ENCODE measurements around the gene LRCH1. TPM values are rescaled to one million over a fixed set of nuclear protein-coding genes. Genes with fewer than 3 reads are reported as not detected.
A peak's percentile ranks its signal among the peaks of the same experiment; 100 is the strongest.

Gene LRCH1
- total and polyA plus RNA-seq, 2 of the 13 experiments (the other 11 are each of a cell fraction or from before 2014, with no cell fraction given): 4.1 to 12.6 TPM

GRCh38 chr13:46552303-46552682 lies 677 bp upstream of the LRCH1 start (continued):
- TF ChIP-seq PRDM10 (CRISPR knock-in tag; IDR thresholded peaks at IDR 0.05; ENCODE audit: low read depth) (no peak), NONO (IDR thresholded peaks at IDR 0.05) (no peak), NONO (CRISPR knock-in tag; conservative IDR thresholded peaks at IDR 0.05) (0 out of 2 replicates have a peak, but pooled peaks have one; percentile 12), FOXP1 (IDR thresholded peaks at IDR 0.05) (no peak), FOXP1 (CRISPR knock-in tag; IDR thresholded peaks at IDR 0.05) (no peak), ZNF563 (CRISPR knock-in tag; IDR thresholded peaks at IDR 0.05) (0 out of 2 replicates have a peak, but pooled peaks have one; percentile 3), ZNF180 (CRISPR knock-in tag; IDR thresholded peaks at IDR 0.05; ENCODE audit: borderline replicate concordance, low read depth) (no peak), TBX3 (IDR thresholded peaks at IDR 0.05; ENCODE audit: borderline replicate concordance) (no peak), NKX3-1 (CRISPR knock-in tag; IDR thresholded peaks at IDR 0.05) (no peak), ZFX (CRISPR knock-in tag; IDR thresholded peaks at IDR 0.05; ENCODE audit: low read depth) (0 out of 2 replicates have a peak, but pooled peaks have one; percentile 14)

GRCh38 chr13:46553521-46553885 lies 533 bp downstream of the LRCH1 start:
- Histone ChIP-seq H3K27ac (ENCODE audit: extremely low read length, insufficient read depth, low read length) (peak overlapping the region; percentile 71), H3K27me3 (ENCODE audit: control insufficient read depth in 1 of 2, insufficient read depth in 2 of 2, low read length in 2 of 2) (no peaks in the 10 kb centered on the region; a peak in 1 of 5 replicates), H4K20me1 (ENCODE audit: insufficient read depth, low read length) (peaks cover 9% of the 10 kb centered on the region; the same call in 1 of the 2 replicates), H3K4me2 (ENCODE audit: low read depth, low read length) (peak overlapping the region; percentile 73), H2AFZ (ENCODE audit: low read length) (no peak overlapping the region), H3K9me3 (ENCODE audit: low read length) (no peaks in the 10 kb centered on the region), H3K79me2 (ENCODE audit: insufficient read depth, low read length) (peaks cover 51% of the 10 kb centered on the region), H3K9ac (ENCODE audit: insufficient read depth, low read depth, low read length) (peak overlapping the region; percentile 86), H3K4me1 (ENCODE audit: insufficient read depth, low read length) (peaks cover 34% of the 10 kb centered on the region), H3K4me3 (replicated peaks in 1 of 3; ENCODE audit: insufficient read depth in 1 of 3, low read depth in 2 of 3, low read length in 3 of 3) (peak overlapping the region; percentile 69 to 98 (median 79)), H3K36me3 (replicated peaks in 1 of 2; ENCODE audit: control insufficient read depth in 1 of 2, insufficient read depth in 2 of 2, low read length in 2 of 2) (no peaks in the 10 kb centered on the region)
- 0% methylated on average over 13 of the region's 34 CpGs for WGBS (ENCODE audit: low lambda C conversion rate)
- ChIA-PET POLR2A (interaction anchor here (1.0 kb wide), 1 partner anchor 112 kb away, joined by 3 read pairs; no protein-coding TSS in a partner anchor), CTCF (ENCODE audit: low intra/inter-chr PET ratio, low total read pairs) (interaction anchor here (3.3 kb wide), 1 partner anchor 168 kb away, joined by 63 read pairs; no protein-coding TSS in a partner anchor)
- ATAC-seq (peak; percentile 30), DNase-seq (ENCODE audit: low spot score) (no peak), FAIRE-seq (no peak)
- intact Hi-C loops (cut with micrococcal nuclease; ENCODE audit: unreplicated experiment) (loop anchor here (5.0 to 10.0 kb wide), 2 partner anchors 131 to 244 kb away; partner anchors contain the start of gene ESD), in situ Hi-C loops (cut with HindIII; ENCODE audit: extremely low pct_ligation_motif_present, low pct_unique_long_range_greater_than_20kb) (loop anchor here (5.0 kb wide), 1 partner anchor 169 kb away; no protein-coding TSS in a partner anchor)
- no TSS peak for BruUV-seq (replicated peaks)
- peak; percentile 17; the same call in 1 of the 2 replicates for TF ChIP-seq ZC3H13 (CRISPR knock-in tag; IDR thresholded peaks at IDR 0.05)
- TF ChIP-seq ZNF891 (CRISPR knock-in tag; IDR thresholded peaks at IDR 0.05): 0 out of 2 replicates have a peak, but pooled peaks have one; percentile 31
- TF ChIP-seq KDM5B (CRISPR knock-in tag; IDR thresholded peaks at IDR 0.05; ENCODE audit: borderline replicate concordance): peak; percentile 61; the same call in 1 of the 2 replicates
- no peak for TF ChIP-seq DNMT1 (CRISPR knock-in tag; IDR thresholded peaks at IDR 0.05)
- TF ChIP-seq PATZ1 (CRISPR knock-in tag; IDR thresholded peaks at IDR 0.05): 0 out of 2 replicates have a peak, but pooled peaks have one; percentile 53

Data from HepG2 (cell line).